Tibial artery (tissue), 4 donors: ENCODE results near the gene COBLL1.
A peak's percentile ranks its signal among the peaks of the same experiment; 100 is the strongest.

Source experiments
- DNase-seq, 2 donors: peaks; one replicate each; pipeline ENCODE4 v3.0.0-alpha.2; 2019
- H3K27ac ChIP-seq, 2 donors: fragments of 200-600 bp; sonication (generic) in 1 of 2; 1 replicate in 1 of 2; 2 replicates in 1 of 2; pipeline ENCODE4 v1.5.1; 2018 to 2019; ENCODE audit warnings: mild to moderate bottlenecking in 1 of 2
- H3K27me3 ChIP-seq, 2 donors: fragments of 200-600 bp; sonication (generic) in 1 of 2; one replicate each; pipeline versions ENCODE4 v1.5.1 to v1.6.0; 2016 to 2019
- H3K36me3 ChIP-seq, 3 donors: fragments of 200-600 bp; sonication (generic) in 2 of 3; one replicate each; pipeline ENCODE4 v1.5.1; 2016 to 2019; ENCODE audit warnings: mild to moderate bottlenecking in 2 of 3
- H3K4me1 ChIP-seq, 4 donors: fragments of 200-600 bp; sonication (generic) in 2 of 4; 1 replicate in 3 of 4; 2 replicates in 1 of 4; pipeline ENCODE4 v1.5.1; 2016 to 2019
- H3K4me3 ChIP-seq, 2 donors: fragments of 200-600 bp; sonication (generic) in 1 of 2; 1 replicate in 1 of 2; 2 replicates in 1 of 2; pipeline ENCODE4 v1.5.1; 2018 to 2019; ENCODE audit warnings: mild to moderate bottlenecking in 2 of 2
- H3K9me3 ChIP-seq, 3 donors: fragments of 200-600 bp; sonication (generic) in 1 of 3; one replicate each; pipeline ENCODE4 v1.5.1; 2016 to 2019
- intact Hi-C: fragments of 100-400 bp; cut with DNase I; formaldehyde crosslinking; loops from one replicate; pipeline ENCODE4 v1.15.0; 2023; ENCODE audit warnings: low total_unique reads
- TF ChIP-seq, protein P1 (sequence below), 2 experiments: fragments of 200-600 bp in 1 of 2; fragments of 450-650 bp in 1 of 2; IDR thresholded peaks; one replicate each; pipeline ENCODE4 v1.5.1; 2017 to 2019; ENCODE audit warnings: antibody characterized with exemption in 2 of 2, mild to moderate bottlenecking in 1 of 2, moderate library complexity in 1 of 2

COBLL1 gene, protein sequence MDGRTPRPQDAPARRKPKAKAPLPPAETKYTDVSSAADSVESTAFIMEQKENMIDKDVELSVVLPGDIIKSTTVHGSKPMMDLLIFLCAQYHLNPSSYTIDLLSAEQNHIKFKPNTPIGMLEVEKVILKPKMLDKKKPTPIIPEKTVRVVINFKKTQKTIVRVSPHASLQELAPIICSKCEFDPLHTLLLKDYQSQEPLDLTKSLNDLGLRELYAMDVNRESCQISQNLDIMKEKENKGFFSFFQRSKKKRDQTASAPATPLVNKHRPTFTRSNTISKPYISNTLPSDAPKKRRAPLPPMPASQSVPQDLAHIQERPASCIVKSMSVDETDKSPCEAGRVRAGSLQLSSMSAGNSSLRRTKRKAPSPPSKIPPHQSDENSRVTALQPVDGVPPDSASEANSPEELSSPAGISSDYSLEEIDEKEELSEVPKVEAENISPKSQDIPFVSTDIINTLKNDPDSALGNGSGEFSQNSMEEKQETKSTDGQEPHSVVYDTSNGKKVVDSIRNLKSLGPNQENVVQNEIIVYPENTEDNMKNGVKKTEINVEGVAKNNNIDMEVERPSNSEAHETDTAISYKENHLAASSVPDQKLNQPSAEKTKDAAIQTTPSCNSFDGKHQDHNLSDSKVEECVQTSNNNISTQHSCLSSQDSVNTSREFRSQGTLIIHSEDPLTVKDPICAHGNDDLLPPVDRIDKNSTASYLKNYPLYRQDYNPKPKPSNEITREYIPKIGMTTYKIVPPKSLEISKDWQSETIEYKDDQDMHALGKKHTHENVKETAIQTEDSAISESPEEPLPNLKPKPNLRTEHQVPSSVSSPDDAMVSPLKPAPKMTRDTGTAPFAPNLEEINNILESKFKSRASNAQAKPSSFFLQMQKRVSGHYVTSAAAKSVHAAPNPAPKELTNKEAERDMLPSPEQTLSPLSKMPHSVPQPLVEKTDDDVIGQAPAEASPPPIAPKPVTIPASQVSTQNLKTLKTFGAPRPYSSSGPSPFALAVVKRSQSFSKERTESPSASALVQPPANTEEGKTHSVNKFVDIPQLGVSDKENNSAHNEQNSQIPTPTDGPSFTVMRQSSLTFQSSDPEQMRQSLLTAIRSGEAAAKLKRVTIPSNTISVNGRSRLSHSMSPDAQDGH

DNA sequence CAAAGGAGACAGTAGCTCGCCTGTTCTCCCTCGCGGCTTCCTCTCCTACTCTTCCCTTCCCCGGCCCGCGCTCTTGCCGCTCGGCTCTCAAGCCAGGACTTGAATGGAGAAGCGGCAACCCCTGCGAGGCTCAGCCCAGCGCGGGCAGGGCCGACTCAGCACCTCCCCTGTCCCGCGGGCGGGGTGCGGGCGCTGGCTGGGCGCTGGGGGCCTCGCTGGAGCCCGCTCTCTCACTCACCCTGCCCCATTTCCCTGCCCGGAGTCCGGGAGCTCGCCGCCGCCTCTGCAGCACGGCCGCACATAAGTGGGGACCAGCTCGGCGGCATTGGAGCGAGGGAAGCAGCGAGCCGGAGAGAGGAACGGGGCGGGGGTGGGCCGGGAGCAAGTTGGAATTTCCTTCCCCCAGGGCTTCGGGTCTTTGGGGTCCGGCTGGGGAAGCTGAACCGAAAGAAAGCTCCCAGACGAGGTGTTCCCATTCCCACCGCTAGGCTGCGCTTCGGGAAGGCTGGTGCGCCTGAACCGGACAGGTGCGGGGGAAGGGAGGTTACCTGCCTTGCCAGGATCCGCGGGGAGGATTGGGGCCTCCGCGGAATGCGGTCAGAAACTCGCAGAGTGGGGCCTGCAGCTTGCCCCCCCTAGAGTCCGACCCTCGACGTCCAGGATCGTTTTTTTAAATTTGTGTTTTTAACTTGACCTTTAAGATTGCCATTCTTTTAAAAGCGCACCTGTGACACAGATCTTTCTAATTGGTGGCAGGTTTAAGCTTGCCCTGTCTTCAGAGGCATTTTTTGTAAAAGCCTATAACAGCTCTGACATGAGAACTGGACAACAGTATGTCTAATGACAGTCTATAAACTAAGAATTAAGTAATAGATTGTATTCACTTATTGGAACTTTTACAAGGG is at the start of gene COBLL1:
TSS of gene COBLL1 (minus strand) at position 105 of the 905 bp plus-strand sequence. CDS start 627 bp downstream, outside the sequence.
- peak; percentile 78 to 90 for DNase-seq
- TF ChIP-seq, protein P1, sequence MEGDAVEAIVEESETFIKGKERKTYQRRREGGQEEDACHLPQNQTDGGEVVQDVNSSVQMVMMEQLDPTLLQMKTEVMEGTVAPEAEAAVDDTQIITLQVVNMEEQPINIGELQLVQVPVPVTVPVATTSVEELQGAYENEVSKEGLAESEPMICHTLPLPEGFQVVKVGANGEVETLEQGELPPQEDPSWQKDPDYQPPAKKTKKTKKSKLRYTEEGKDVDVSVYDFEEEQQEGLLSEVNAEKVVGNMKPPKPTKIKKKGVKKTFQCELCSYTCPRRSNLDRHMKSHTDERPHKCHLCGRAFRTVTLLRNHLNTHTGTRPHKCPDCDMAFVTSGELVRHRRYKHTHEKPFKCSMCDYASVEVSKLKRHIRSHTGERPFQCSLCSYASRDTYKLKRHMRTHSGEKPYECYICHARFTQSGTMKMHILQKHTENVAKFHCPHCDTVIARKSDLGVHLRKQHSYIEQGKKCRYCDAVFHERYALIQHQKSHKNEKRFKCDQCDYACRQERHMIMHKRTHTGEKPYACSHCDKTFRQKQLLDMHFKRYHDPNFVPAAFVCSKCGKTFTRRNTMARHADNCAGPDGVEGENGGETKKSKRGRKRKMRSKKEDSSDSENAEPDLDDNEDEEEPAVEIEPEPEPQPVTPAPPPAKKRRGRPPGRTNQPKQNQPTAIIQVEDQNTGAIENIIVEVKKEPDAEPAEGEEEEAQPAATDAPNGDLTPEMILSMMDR (IDR thresholded peaks at IDR 0.05), result peak; percentile 82 to 84
- peaks cover 0 to 33% (median 5%) of the 10 kb centered on the region in 4 donors for H3K4me1 ChIP-seq
- H3K4me3 ChIP-seq, result peak within 1 kb of the TSS; percentile 89 to 96
- intact Hi-C loops, result loop anchor here (5.0 to 10.0 kb wide), 2 partner anchors 57 to 105 kb away; no protein-coding TSS in a partner anchor
- H3K9me3 ChIP-seq, result no peaks in the 10 kb centered on the region
- no peaks in the 10 kb centered on the region for H3K36me3 ChIP-seq
- peak within 1 kb of the TSS; percentile 98 for H3K27ac ChIP-seq
- no peaks in the 10 kb centered on the region for H3K27me3 ChIP-seq

DNA sequence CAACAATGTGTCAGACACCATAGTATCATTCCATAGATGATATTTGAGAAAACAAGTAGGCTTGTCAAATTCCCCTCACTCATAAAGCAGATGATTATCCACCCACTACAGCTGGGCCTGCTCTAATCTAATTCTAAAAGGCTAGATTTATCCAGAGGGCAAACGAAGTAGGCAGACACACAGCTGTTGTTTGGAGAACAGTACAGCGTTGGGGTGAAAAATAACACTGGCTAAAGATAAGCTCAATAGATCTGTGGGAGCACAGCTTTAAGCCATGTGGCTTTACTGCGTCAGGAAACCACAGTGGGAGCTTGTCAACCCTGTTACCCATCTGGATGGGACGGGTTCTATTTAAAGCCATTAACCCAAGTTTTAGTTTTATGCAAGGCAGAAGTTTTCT is 48.9 kb upstream of the COBLL1 start:
- no peak overlapping the region for H3K27ac ChIP-seq
- no peak overlapping the region for H3K4me3 ChIP-seq
- H3K27me3 ChIP-seq, result no peaks in the 10 kb centered on the region
- no peaks in the 10 kb centered on the region for H3K36me3 ChIP-seq
- DNase-seq, result no peak
- no peaks in the 10 kb centered on the region for H3K9me3 ChIP-seq
- TF ChIP-seq, protein P1 (IDR thresholded peaks at IDR 0.05), result no peak
- intact Hi-C loops, result no loop called here
- H3K4me1 ChIP-seq, result no peaks in the 10 kb centered on the region

DNA sequence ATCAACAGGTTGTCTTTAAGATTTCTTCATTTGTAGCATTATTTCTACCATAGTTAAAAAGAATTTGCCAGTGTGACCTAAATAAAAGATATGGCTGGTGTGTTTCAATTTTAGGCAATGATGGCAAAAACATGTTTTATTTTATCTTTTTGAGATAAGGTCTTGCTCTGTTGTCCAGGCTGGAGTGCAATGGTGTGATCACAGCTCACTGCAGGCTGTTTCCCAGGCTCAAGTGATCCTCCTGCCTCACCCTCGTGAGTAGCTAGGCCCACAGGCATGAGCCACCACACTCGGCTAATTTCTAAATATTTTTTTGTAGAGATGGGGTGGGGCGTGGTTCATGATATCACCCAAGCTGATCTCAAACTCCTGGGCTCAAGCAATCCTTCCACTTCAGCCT is 47.0 kb upstream of the COBLL1 start:
- TF ChIP-seq, protein P1 (IDR thresholded peaks at IDR 0.05), result no peak
- H3K4me1 ChIP-seq, result no peaks in the 10 kb centered on the region
- H3K4me3 ChIP-seq, result no peak overlapping the region
- no peaks in the 10 kb centered on the region for H3K36me3 ChIP-seq
- H3K27me3 ChIP-seq, result no peaks in the 10 kb centered on the region
- no peak for DNase-seq
- H3K27ac ChIP-seq, result no peak overlapping the region
- intact Hi-C loops, result no loop called here
- H3K9me3 ChIP-seq, result no peaks in the 10 kb centered on the region

DNA sequence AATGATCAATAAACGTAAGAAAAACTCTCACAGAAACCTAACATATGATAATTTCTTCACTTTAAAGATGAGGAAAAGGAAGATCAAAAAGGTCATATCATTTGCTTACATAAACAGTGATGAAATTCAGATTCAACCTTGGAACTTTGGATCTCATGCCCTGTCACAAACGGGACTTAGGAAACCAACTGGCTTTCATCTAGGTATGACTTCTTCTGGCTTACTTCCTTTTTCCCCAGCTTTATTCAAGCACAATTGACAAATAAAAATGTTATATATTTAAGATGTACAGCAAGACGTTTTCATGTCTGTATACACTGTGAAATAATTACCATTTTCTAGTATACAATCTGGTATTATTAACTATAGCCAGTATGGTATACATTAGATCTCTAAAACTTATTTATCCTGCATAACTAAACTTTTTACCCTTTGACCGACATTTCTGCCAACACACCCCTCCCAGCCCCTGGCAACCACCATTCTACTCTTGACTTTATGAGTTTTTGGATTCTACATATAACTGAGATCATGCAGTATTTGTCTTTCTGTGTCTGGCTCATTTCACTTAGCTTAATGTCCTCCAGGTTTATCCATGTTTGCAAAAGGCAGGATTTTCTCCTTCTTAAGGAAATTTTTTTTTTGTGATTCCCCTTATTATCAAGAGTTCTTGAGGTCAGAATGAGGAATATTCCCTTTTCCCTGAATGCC is 46.0 kb upstream of the COBLL1 start:
- TF ChIP-seq, protein P1 (IDR thresholded peaks at IDR 0.05), result no peak
- intact Hi-C loops, result no loop called here
- H3K27ac ChIP-seq, result no peak overlapping the region
- no peaks in the 10 kb centered on the region for H3K27me3 ChIP-seq
- peaks cover 0 to under 1% (median 0%) of the 10 kb centered on the region in 4 donors for H3K4me1 ChIP-seq
- H3K36me3 ChIP-seq, result no peaks in the 10 kb centered on the region
- no peak overlapping the region for H3K4me3 ChIP-seq
- no peaks in the 10 kb centered on the region for H3K9me3 ChIP-seq
- no peak for DNase-seq
